ENCODE measurements around the gene RETREG1. TPM values are rescaled to one million over a fixed set of nuclear protein-coding genes. Genes with fewer than 3 reads are reported as not detected.

RETREG1 gene
- total and polyA plus RNA-seq, 2 donors (not counting 3 experiments of a cell fraction or from before 2014, with no cell fraction given), result 0.46 TPM; not detected in 1

DNA sequence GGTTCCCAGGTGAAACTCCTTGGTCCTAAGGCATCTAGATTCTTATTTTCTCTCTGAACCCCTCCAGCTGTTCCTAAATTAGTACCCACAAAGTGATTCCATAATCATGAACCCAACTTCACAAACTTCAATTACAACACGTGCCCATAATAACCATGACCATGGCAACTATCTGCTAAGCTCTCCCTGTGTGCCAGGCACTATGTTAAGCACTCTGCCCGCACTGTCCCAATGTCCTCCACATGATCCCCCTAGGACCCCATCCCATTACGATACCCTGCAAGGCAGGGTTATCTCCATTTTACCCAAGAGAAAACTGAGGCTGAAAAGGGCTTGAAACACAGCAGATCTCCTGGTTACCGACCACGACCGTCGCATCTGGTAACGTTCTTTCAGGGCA, 125.9 kb downstream of the RETREG1 start:
- no peaks in the 10 kb centered on the region for H4K20me1 ChIP-seq (replicated peaks; ENCODE audit: control insufficient read depth, extremely low read depth, insufficient read depth, low read length)
- TF ChIP-seq POLR2A (IDR thresholded peaks at IDR 0.05; ENCODE audit: low read depth, low read length) (no peak), EZH2 (IDR thresholded peaks at IDR 0.05; ENCODE audit: borderline replicate concordance, low read depth, low read length, severe bottlenecking) (no peak), POLR2AphosphoS5 (IDR thresholded peaks at IDR 0.05; ENCODE audit: insufficient read depth, low read depth, low read length) (no peak), GATA2 (IDR thresholded peaks at IDR 0.05; ENCODE audit: insufficient read depth, insufficient read length, low read depth, low read length) (no peak), FOS (IDR thresholded peaks at IDR 0.05; ENCODE audit: borderline replicate concordance, insufficient read depth, low read length) (no peak), JUN (IDR thresholded peaks at IDR 0.05; ENCODE audit: borderline replicate concordance, insufficient read depth, insufficient read length, low read depth) (no peak), MYC (IDR thresholded peaks at IDR 0.05; ENCODE audit: low read depth, low read length) (no peak)
- TF ChIP-seq, protein P1, sequence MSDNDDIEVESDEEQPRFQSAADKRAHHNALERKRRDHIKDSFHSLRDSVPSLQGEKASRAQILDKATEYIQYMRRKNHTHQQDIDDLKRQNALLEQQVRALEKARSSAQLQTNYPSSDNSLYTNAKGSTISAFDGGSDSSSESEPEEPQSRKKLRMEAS (IDR thresholded peaks at IDR 0.05; ENCODE audit: insufficient read depth, insufficient read length), result no peak
- TF ChIP-seq, protein P2, sequence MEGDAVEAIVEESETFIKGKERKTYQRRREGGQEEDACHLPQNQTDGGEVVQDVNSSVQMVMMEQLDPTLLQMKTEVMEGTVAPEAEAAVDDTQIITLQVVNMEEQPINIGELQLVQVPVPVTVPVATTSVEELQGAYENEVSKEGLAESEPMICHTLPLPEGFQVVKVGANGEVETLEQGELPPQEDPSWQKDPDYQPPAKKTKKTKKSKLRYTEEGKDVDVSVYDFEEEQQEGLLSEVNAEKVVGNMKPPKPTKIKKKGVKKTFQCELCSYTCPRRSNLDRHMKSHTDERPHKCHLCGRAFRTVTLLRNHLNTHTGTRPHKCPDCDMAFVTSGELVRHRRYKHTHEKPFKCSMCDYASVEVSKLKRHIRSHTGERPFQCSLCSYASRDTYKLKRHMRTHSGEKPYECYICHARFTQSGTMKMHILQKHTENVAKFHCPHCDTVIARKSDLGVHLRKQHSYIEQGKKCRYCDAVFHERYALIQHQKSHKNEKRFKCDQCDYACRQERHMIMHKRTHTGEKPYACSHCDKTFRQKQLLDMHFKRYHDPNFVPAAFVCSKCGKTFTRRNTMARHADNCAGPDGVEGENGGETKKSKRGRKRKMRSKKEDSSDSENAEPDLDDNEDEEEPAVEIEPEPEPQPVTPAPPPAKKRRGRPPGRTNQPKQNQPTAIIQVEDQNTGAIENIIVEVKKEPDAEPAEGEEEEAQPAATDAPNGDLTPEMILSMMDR (IDR thresholded peaks at IDR 0.05; ENCODE audit: extremely low read depth in 1 of 2, insufficient read depth in 1 of 2, low read depth in 1 of 2, low read length in 2 of 2), result no peak
- H3K27me3 ChIP-seq (ENCODE audit: control insufficient read depth in 2 of 2, insufficient read depth in 2 of 2, low read length in 2 of 2), result no peaks in the 10 kb centered on the region
- POLR2A ChIA-PET, result no interaction called here
- no peak for FAIRE-seq
- BruUV-seq (replicated peaks), result no TSS peak
- no peaks in the 10 kb centered on the region for H3K36me3 ChIP-seq (ENCODE audit: control insufficient read depth in 2 of 2, extremely low read depth in 1 of 2, insufficient read depth in 2 of 2, low read length in 2 of 2)
- H3K9ac ChIP-seq (replicated peaks; ENCODE audit: extremely low read depth, insufficient read depth, low read length), result no peak overlapping the region
- no peak overlapping the region for H3K4me2 ChIP-seq (ENCODE audit: insufficient read depth, low read length)
- no peaks in the 10 kb centered on the region for H3K79me2 ChIP-seq (ENCODE audit: control insufficient read depth, insufficient read depth, low read length)
- no peak overlapping the region for H2AFZ ChIP-seq (ENCODE audit: low read depth, low read length)
- no peaks in the 10 kb centered on the region for H3K9me1 ChIP-seq (replicated peaks; ENCODE audit: control insufficient read depth, extremely low read depth, insufficient read depth, low read length)
- H3K9me3 ChIP-seq (replicated peaks; ENCODE audit: control insufficient read depth, insufficient read depth, low read length), result no peaks in the 10 kb centered on the region
- H3K4me3 ChIP-seq (replicated peaks in 1 of 3; ENCODE audit: insufficient read depth in 1 of 3, low read depth in 1 of 3, low read length in 3 of 3), result no peak overlapping the region
- no peak overlapping the region for H3K27ac ChIP-seq (ENCODE audit: insufficient read depth, low read depth, low read length)
- H3K4me1 ChIP-seq (ENCODE audit: control insufficient read depth, extremely low read depth, insufficient read depth, low read length), result no peaks in the 10 kb centered on the region
- dilution Hi-C loops (cut with MboI; ENCODE audit: extremely low pct_ligation_motif_present, low sequenced_read_pairs) (no loop called here), intact Hi-C loops (cut with micrococcal nuclease) (no loop called here)
- DNase-seq (ENCODE audit: low read depth, low spot score), result no peak
- CTCF ChIA-PET, result interaction anchor here (0.6 to 1.6 kb wide), 6 partner anchors 8 to 1297 kb away, joined by 3 to 19 read pairs (median 4); no protein-coding TSS in a partner anchor
